ENCODE data around the gene SEMA3D.

The SEMA3D gene

GRCh38 chr7:85090919-85091564 lies 95.8 kb downstream of the SEMA3D start:
- no peak overlapping the region for H2BK15ac ChIP-seq (replicated peaks; ENCODE audit: low read depth)
- no peak overlapping the region for H4K5ac ChIP-seq (ENCODE audit: low read length)
- no peaks in the 10 kb centered on the region for H3K36me3 ChIP-seq (ENCODE audit: control insufficient read depth, insufficient read depth, low read length)
- H2BK120ac ChIP-seq (ENCODE audit: low read depth, low read length) = no peak overlapping the region
- no peak overlapping the region for H3K4ac ChIP-seq (ENCODE audit: low read depth, low read length)
- no peak overlapping the region for H2AK5ac ChIP-seq (ENCODE audit: low read length)
- no peak overlapping the region for H3K4me3 ChIP-seq (ENCODE audit: low read length)
- no peak overlapping the region for H3K9ac ChIP-seq (ENCODE audit: low read length)
- H3K4me2 ChIP-seq (ENCODE audit: low read length) = no peak overlapping the region
- no peak overlapping the region for H3K27ac ChIP-seq (ENCODE audit: low read depth, low read length)
- H3K56ac ChIP-seq (ENCODE audit: low read length) = no peak overlapping the region
- H2BK5ac ChIP-seq (ENCODE audit: low read length) = no peak overlapping the region
- H3K79me2 ChIP-seq (ENCODE audit: control insufficient read depth, insufficient read depth, low read length) = no peaks in the 10 kb centered on the region
- no peaks in the 10 kb centered on the region for H3K4me1 ChIP-seq (ENCODE audit: control insufficient read depth, low read depth, low read length)
- no peak overlapping the region for H4K8ac ChIP-seq (ENCODE audit: low read depth, low read length)
- no peak overlapping the region for H3K23ac ChIP-seq (ENCODE audit: low read length)
- WGBS (ENCODE audit: extremely low coverage, insufficient coverage, low lambda C conversion rate) = no CpG with 5 or more reads among the region's 3 CpGs
- H3K27me3 ChIP-seq (ENCODE audit: insufficient read depth, low read length, poor library complexity) = no peaks in the 10 kb centered on the region
- no peak overlapping the region for H3K18ac ChIP-seq (ENCODE audit: low read length)
- H3K79me1 ChIP-seq (ENCODE audit: low read length) = no peaks in the 10 kb centered on the region
- DNase-seq = no peak

- H4K8ac ChIP-seq (ENCODE audit: low read depth, low read length) = no peak overlapping the region
- no peaks in the 10 kb centered on the region for H3K4me1 ChIP-seq (ENCODE audit: control insufficient read depth, low read depth, low read length)
- H3K23ac ChIP-seq (ENCODE audit: low read length) = no peak overlapping the region
- H3K18ac ChIP-seq (ENCODE audit: low read length) = no peak overlapping the region
- H3K4ac ChIP-seq (ENCODE audit: low read depth, low read length) = no peak overlapping the region
- no peak overlapping the region for H2BK120ac ChIP-seq (ENCODE audit: low read depth, low read length)
- no peaks in the 10 kb centered on the region for H3K79me2 ChIP-seq (ENCODE audit: control insufficient read depth, insufficient read depth, low read length)
- DNase-seq = no peak
- H2AK5ac ChIP-seq (ENCODE audit: low read length) = no peak overlapping the region
- H3K36me3 ChIP-seq (ENCODE audit: control insufficient read depth, insufficient read depth, low read length) = no peaks in the 10 kb centered on the region
- no peak overlapping the region for H3K4me2 ChIP-seq (ENCODE audit: low read length)
- H3K27ac ChIP-seq (ENCODE audit: low read depth, low read length) = no peak overlapping the region
- H3K56ac ChIP-seq (ENCODE audit: low read length) = no peak overlapping the region
- no peak overlapping the region for H4K5ac ChIP-seq (ENCODE audit: low read length)
- H3K79me1 ChIP-seq (ENCODE audit: low read length) = no peaks in the 10 kb centered on the region
- H3K4me3 ChIP-seq (ENCODE audit: low read length) = no peak overlapping the region
- no CpG with 5 or more reads among the region's 6 CpGs for WGBS (ENCODE audit: extremely low coverage, insufficient coverage, low lambda C conversion rate)
- no peak overlapping the region for H3K9ac ChIP-seq (ENCODE audit: low read length)
- no peak overlapping the region for H2BK15ac ChIP-seq (replicated peaks; ENCODE audit: low read depth)
- H2BK5ac ChIP-seq (ENCODE audit: low read length) = no peak overlapping the region
- no peaks in the 10 kb centered on the region for H3K27me3 ChIP-seq (ENCODE audit: insufficient read depth, low read length, poor library complexity)
Measured at GRCh38 chr7:85090143-85090542, 96.7 kb downstream of the SEMA3D start.

- H2BK5ac ChIP-seq (ENCODE audit: low read length) = no peak overlapping the region
- H3K79me2 ChIP-seq (ENCODE audit: control insufficient read depth, insufficient read depth, low read length) = no peaks in the 10 kb centered on the region
- no peak overlapping the region for H3K4me3 ChIP-seq (ENCODE audit: low read length)
- H3K4ac ChIP-seq (ENCODE audit: low read depth, low read length) = no peak overlapping the region
- no peak overlapping the region for H3K27ac ChIP-seq (ENCODE audit: low read depth, low read length)
- H3K4me2 ChIP-seq (ENCODE audit: low read length) = no peak overlapping the region
- no peaks in the 10 kb centered on the region for H3K27me3 ChIP-seq (ENCODE audit: insufficient read depth, low read length, poor library complexity)
- H3K79me1 ChIP-seq (ENCODE audit: low read length) = no peaks in the 10 kb centered on the region
- H3K56ac ChIP-seq (ENCODE audit: low read length) = no peak overlapping the region
- no peak for DNase-seq
- no peak overlapping the region for H4K5ac ChIP-seq (ENCODE audit: low read length)
- no peak overlapping the region for H2BK15ac ChIP-seq (replicated peaks; ENCODE audit: low read depth)
- H3K23ac ChIP-seq (ENCODE audit: low read length) = no peak overlapping the region
- no CpG with 5 or more reads among the region's 1 CpG for WGBS (ENCODE audit: extremely low coverage, insufficient coverage, low lambda C conversion rate)
- H4K8ac ChIP-seq (ENCODE audit: low read depth, low read length) = no peak overlapping the region
- H2BK120ac ChIP-seq (ENCODE audit: low read depth, low read length) = no peak overlapping the region
- H3K18ac ChIP-seq (ENCODE audit: low read length) = no peak overlapping the region
- no peak overlapping the region for H2AK5ac ChIP-seq (ENCODE audit: low read length)
- no peak overlapping the region for H3K9ac ChIP-seq (ENCODE audit: low read length)
- H3K4me1 ChIP-seq (ENCODE audit: control insufficient read depth, low read depth, low read length) = no peaks in the 10 kb centered on the region
- H3K36me3 ChIP-seq (ENCODE audit: control insufficient read depth, insufficient read depth, low read length) = no peaks in the 10 kb centered on the region
Measured at GRCh38 chr7:85081846-85082245, 105.0 kb downstream of the SEMA3D start.

- no CpG with 5 or more reads among the region's 1 CpG for WGBS (ENCODE audit: extremely low coverage, insufficient coverage, low lambda C conversion rate)
- Histone ChIP-seq H3K4ac (ENCODE audit: low read depth, low read length) (no peak overlapping the region), H2BK15ac (replicated peaks; ENCODE audit: low read depth) (no peak overlapping the region), H2BK120ac (ENCODE audit: low read depth, low read length) (no peak overlapping the region), H2BK5ac (ENCODE audit: low read length) (no peak overlapping the region), H3K23ac (ENCODE audit: low read length) (no peak overlapping the region), H3K18ac (ENCODE audit: low read length) (no peak overlapping the region), H3K79me1 (ENCODE audit: low read length) (no peaks in the 10 kb centered on the region), H2AK5ac (ENCODE audit: low read length) (no peak overlapping the region), H3K27me3 (ENCODE audit: insufficient read depth, low read length, poor library complexity) (no peaks in the 10 kb centered on the region), H4K5ac (ENCODE audit: low read length) (no peak overlapping the region), H3K56ac (ENCODE audit: low read length) (no peak overlapping the region), H3K4me2 (ENCODE audit: low read length) (no peak overlapping the region), H3K36me3 (ENCODE audit: control insufficient read depth, insufficient read depth, low read length) (no peaks in the 10 kb centered on the region), H4K8ac (ENCODE audit: low read depth, low read length) (no peak overlapping the region), H3K4me1 (ENCODE audit: control insufficient read depth, low read depth, low read length) (no peaks in the 10 kb centered on the region), H3K9ac (ENCODE audit: low read length) (no peak overlapping the region), H3K27ac (ENCODE audit: low read depth, low read length) (no peak overlapping the region), H3K4me3 (ENCODE audit: low read length) (no peak overlapping the region), H3K79me2 (ENCODE audit: control insufficient read depth, insufficient read depth, low read length) (no peaks in the 10 kb centered on the region)
- DNase-seq = no peak
Measured at GRCh38 chr7:85081392-85081791, 105.5 kb downstream of the SEMA3D start.

- Histone ChIP-seq H3K9ac (ENCODE audit: low read length) (no peak overlapping the region), H2BK5ac (ENCODE audit: low read length) (no peak overlapping the region), H2BK15ac (replicated peaks; ENCODE audit: low read depth) (no peak overlapping the region), H2BK120ac (ENCODE audit: low read depth, low read length) (no peak overlapping the region), H4K5ac (ENCODE audit: low read length) (no peak overlapping the region), H3K18ac (ENCODE audit: low read length) (no peak overlapping the region), H3K79me2 (ENCODE audit: control insufficient read depth, insufficient read depth, low read length) (no peaks in the 10 kb centered on the region), H4K8ac (ENCODE audit: low read depth, low read length) (no peak overlapping the region), H3K27me3 (ENCODE audit: insufficient read depth, low read length, poor library complexity) (no peaks in the 10 kb centered on the region), H3K36me3 (ENCODE audit: control insufficient read depth, insufficient read depth, low read length) (no peaks in the 10 kb centered on the region), H3K79me1 (ENCODE audit: low read length) (no peaks in the 10 kb centered on the region), H3K4me1 (ENCODE audit: control insufficient read depth, low read depth, low read length) (no peaks in the 10 kb centered on the region), H3K23ac (ENCODE audit: low read length) (no peak overlapping the region), H3K4ac (ENCODE audit: low read depth, low read length) (no peak overlapping the region), H3K4me3 (ENCODE audit: low read length) (no peak overlapping the region), H3K56ac (ENCODE audit: low read length) (no peak overlapping the region), H2AK5ac (ENCODE audit: low read length) (no peak overlapping the region), H3K27ac (ENCODE audit: low read depth, low read length) (no peak overlapping the region), H3K4me2 (ENCODE audit: low read length) (no peak overlapping the region)
- DNase-seq = no peak
- WGBS (ENCODE audit: extremely low coverage, insufficient coverage, low lambda C conversion rate) = no CpG with 5 or more reads among the region's 1 CpG
Measured at GRCh38 chr7:85079434-85079833, 107.4 kb downstream of the SEMA3D start.

GRCh38 chr7:85078181-85078580 lies 108.7 kb downstream of the SEMA3D start:
- Histone ChIP-seq H3K27me3 (ENCODE audit: insufficient read depth, low read length, poor library complexity) (no peaks in the 10 kb centered on the region), H3K4me3 (ENCODE audit: low read length) (no peak overlapping the region)

More at GRCh38 chr7:85078181-85078580, 108.7 kb downstream of the SEMA3D start:
- H3K9ac ChIP-seq (ENCODE audit: low read length) = no peak overlapping the region
- 100% methylated on average over 1 of the region's 3 CpGs for WGBS (ENCODE audit: extremely low coverage, insufficient coverage, low lambda C conversion rate)
- H3K56ac ChIP-seq (ENCODE audit: low read length) = no peak overlapping the region
- H3K79me1 ChIP-seq (ENCODE audit: low read length) = no peaks in the 10 kb centered on the region
- H2BK120ac ChIP-seq (ENCODE audit: low read depth, low read length) = no peak overlapping the region
- H3K79me2 ChIP-seq (ENCODE audit: control insufficient read depth, insufficient read depth, low read length) = no peaks in the 10 kb centered on the region
- no peak overlapping the region for H2BK5ac ChIP-seq (ENCODE audit: low read length)
- no peak overlapping the region for H2BK15ac ChIP-seq (replicated peaks; ENCODE audit: low read depth)
- H3K36me3 ChIP-seq (ENCODE audit: control insufficient read depth, insufficient read depth, low read length) = no peaks in the 10 kb centered on the region
- no peak overlapping the region for H4K8ac ChIP-seq (ENCODE audit: low read depth, low read length)
- H3K27ac ChIP-seq (ENCODE audit: low read depth, low read length) = no peak overlapping the region
- H3K23ac ChIP-seq (ENCODE audit: low read length) = no peak overlapping the region
- no peak overlapping the region for H3K4me2 ChIP-seq (ENCODE audit: low read length)
- no peak overlapping the region for H4K5ac ChIP-seq (ENCODE audit: low read length)
- no peaks in the 10 kb centered on the region for H3K4me1 ChIP-seq (ENCODE audit: control insufficient read depth, low read depth, low read length)
- H2AK5ac ChIP-seq (ENCODE audit: low read length) = no peak overlapping the region
- DNase-seq = no peak
- no peak overlapping the region for H3K18ac ChIP-seq (ENCODE audit: low read length)
- H3K4ac ChIP-seq (ENCODE audit: low read depth, low read length) = no peak overlapping the region

Measured in mesendoderm (in vitro differentiated cells).